Measurements from ENCODE around the gene FSHB. TPM values are rescaled to one million over a fixed set of nuclear protein-coding genes. Genes with fewer than 3 reads are reported as not detected.

The FSHB gene
- polyA plus RNA-seq (2013, experiment 1 of 2) = not detected
- polyA plus RNA-seq (2013, experiment 2 of 2) = not detected

DNA sequence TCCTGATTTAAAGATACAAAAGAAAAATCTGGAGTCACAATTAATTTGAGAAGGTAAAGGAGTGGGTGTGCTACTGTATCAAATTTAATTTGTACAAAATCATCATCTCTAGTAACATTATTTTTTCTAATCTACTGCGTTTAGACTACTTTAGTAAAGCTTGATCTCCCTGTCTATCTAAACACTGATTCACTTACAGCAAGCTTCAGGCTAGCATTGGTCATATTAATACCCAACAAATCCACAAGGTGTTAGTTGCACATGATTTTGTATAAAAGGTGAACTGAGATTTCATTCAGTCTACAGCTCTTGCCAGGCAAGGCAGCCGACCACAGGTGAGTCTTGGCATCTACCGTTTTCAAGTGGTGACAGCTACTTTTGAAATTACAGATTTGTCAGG is at the start of gene FSHB:
TSS of gene FSHB (plus strand) at position 301 of the 400 bp plus-strand sequence. CDS start 889 bp downstream, outside the sequence.
- no CpG with 5 or more reads among the region's 3 CpGs for WGBS, 2 donors (ENCODE audit: extremely low coverage in 2 of 2, insufficient read length in 2 of 2, insufficient replicate concordance in 1 of 2)
- peaks cover 0 to 3% (median 0%) of the 10 kb centered on the region in 3 experiments for H3K27me3 ChIP-seq (ENCODE audit: control insufficient read depth in 3 of 3, insufficient read depth in 3 of 3, low read depth in 1 of 3, low read length in 3 of 3)

DNA sequence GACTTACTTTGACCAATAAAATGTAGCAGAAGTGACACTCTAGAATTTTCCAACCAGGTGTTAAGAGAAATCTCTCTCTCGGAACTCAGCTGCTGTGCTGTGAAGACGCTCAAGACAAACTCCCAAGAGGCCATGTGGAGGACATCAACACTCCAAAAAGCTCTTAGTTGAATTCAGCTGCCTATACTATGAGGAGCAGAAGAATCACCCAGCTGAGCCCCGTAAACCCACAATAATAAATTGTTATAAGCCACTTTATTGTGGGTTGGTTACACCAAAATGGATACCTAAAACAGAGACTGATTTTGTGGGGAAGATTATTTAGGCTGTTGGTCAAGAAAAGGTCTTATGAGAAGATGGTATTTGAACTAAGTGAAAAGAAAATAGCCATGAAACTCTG is 44.1 kb upstream of the FSHB start:
- Histone ChIP-seq H3K27me3 (ENCODE audit: control insufficient read depth in 3 of 3, insufficient read depth in 3 of 3, low read depth in 1 of 3, low read length in 3 of 3) (no peaks in the 10 kb centered on the region), H3K27ac (replicated peaks; ENCODE audit: low read length) (no peak overlapping the region), H3K23ac (ENCODE audit: low read depth, low read length, poor library complexity) (no peak overlapping the region), H2BK15ac (ENCODE audit: low read length) (no peak overlapping the region), H3K9ac (ENCODE audit: low read depth, low read length, poor library complexity) (no peak overlapping the region), H3K4me3 (ENCODE audit: low read length in 2 of 2) (no peak overlapping the region), H4K8ac (ENCODE audit: low read depth, low read length) (no peak overlapping the region), H3K4ac (ENCODE audit: low read length) (no peak overlapping the region), H2BK5ac (ENCODE audit: low read length) (no peak overlapping the region), H2BK12ac (ENCODE audit: low read length) (no peak overlapping the region), H3K9me3 (replicated peaks in 1 of 2; ENCODE audit: control insufficient read depth in 2 of 2, insufficient read depth in 1 of 2, low read depth in 1 of 2, low read length in 2 of 2) (no peaks in the 10 kb centered on the region), H3K14ac (ENCODE audit: low read length) (no peak overlapping the region), H3K4me1 (ENCODE audit: control insufficient read depth in 2 of 2, insufficient read depth in 1 of 2, low read depth in 1 of 2, low read length in 2 of 2) (no peaks in the 10 kb centered on the region), H3K4me2 (ENCODE audit: insufficient read depth, low read length, poor library complexity, severe bottlenecking) (no peak overlapping the region), H2AFZ (ENCODE audit: low read length) (no peak overlapping the region), H2AK5ac (ENCODE audit: low read depth, low read length) (no peak overlapping the region), H3K79me1 (ENCODE audit: low read depth, low read length) (no peaks in the 10 kb centered on the region), H2BK120ac (ENCODE audit: low read depth, low read length) (no peak overlapping the region), H4K91ac (ENCODE audit: low read depth, low read length, poor library complexity) (no peak overlapping the region), H3K18ac (ENCODE audit: low read length) (no peak overlapping the region), H3K36me3 (replicated peaks in 1 of 2; ENCODE audit: control insufficient read depth in 2 of 2, insufficient read depth in 2 of 2, low read length in 2 of 2) (no peaks in the 10 kb centered on the region)
- no CpG with 5 or more reads among the region's 3 CpGs for WGBS, 2 donors (ENCODE audit: extremely low coverage in 2 of 2, insufficient read length in 2 of 2, insufficient replicate concordance in 1 of 2)
- DNase-seq (ENCODE audit: low spot score) = no peak

More for the DNA sequence above, at the start of gene FSHB:
- H2AFZ ChIP-seq (ENCODE audit: low read length) = no peak within 1 kb of the TSS
- H3K9ac ChIP-seq (ENCODE audit: low read depth, low read length, poor library complexity) = no peak within 1 kb of the TSS
- H3K4me2 ChIP-seq (ENCODE audit: insufficient read depth, low read length, poor library complexity, severe bottlenecking) = no peak within 1 kb of the TSS
- no peak within 1 kb of the TSS for H3K14ac ChIP-seq (ENCODE audit: low read length)
- peaks cover 0 to 3% of the 10 kb centered on the region in 2 donors for H3K9me3 ChIP-seq (replicated peaks in 1 of 2; ENCODE audit: control insufficient read depth in 2 of 2, insufficient read depth in 1 of 2, low read depth in 1 of 2, low read length in 2 of 2)
- H4K8ac ChIP-seq (ENCODE audit: low read depth, low read length) = no peak within 1 kb of the TSS
- no peak within 1 kb of the TSS for H3K23ac ChIP-seq (ENCODE audit: low read depth, low read length, poor library complexity)
- no peak within 1 kb of the TSS for H3K18ac ChIP-seq (ENCODE audit: low read length)
- H3K4ac ChIP-seq (ENCODE audit: low read length) = no peak within 1 kb of the TSS
- H3K4me3 ChIP-seq (ENCODE audit: low read length in 2 of 2) = no peak within 1 kb of the TSS
- H3K27ac ChIP-seq (replicated peaks; ENCODE audit: low read length) = no peak within 1 kb of the TSS
- no peak within 1 kb of the TSS for H4K91ac ChIP-seq (ENCODE audit: low read depth, low read length, poor library complexity)
- H2BK15ac ChIP-seq (ENCODE audit: low read length) = no peak within 1 kb of the TSS
- H3K79me1 ChIP-seq (ENCODE audit: low read depth, low read length) = no peaks in the 10 kb centered on the region
- no peaks in the 10 kb centered on the region for H3K4me1 ChIP-seq (ENCODE audit: control insufficient read depth in 2 of 2, insufficient read depth in 1 of 2, low read depth in 1 of 2, low read length in 2 of 2)
- no peak within 1 kb of the TSS for H2BK12ac ChIP-seq (ENCODE audit: low read length)
- H2BK120ac ChIP-seq (ENCODE audit: low read depth, low read length) = no peak within 1 kb of the TSS
- no peak for DNase-seq (ENCODE audit: low spot score)
- no peaks in the 10 kb centered on the region for H3K36me3 ChIP-seq (replicated peaks in 1 of 2; ENCODE audit: control insufficient read depth in 2 of 2, insufficient read depth in 2 of 2, low read length in 2 of 2)
- H2BK5ac ChIP-seq (ENCODE audit: low read length) = no peak within 1 kb of the TSS
- no peak within 1 kb of the TSS for H2AK5ac ChIP-seq (ENCODE audit: low read depth, low read length)

DNA sequence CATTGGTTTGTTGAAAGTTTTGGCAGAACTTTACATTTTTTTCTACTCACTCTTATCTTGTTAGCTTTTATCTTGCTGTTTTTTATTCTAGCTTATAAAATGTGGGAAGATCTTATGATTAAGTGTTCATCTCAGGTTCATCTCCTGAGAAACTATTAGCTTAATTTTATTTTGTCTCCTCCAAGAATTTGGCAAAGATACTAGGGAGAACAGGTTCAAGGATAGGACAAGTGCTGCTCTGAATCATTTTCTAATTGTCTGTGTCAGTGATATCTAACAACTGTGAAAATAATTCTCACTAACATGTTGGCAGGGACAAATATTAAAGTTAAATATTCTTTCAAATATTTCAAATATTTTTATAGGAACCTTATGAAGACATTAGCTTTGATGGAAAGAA is 38.2 kb upstream of the FSHB start:
- no peak overlapping the region for H3K14ac ChIP-seq (ENCODE audit: low read length)
- H4K91ac ChIP-seq (ENCODE audit: low read depth, low read length, poor library complexity) = no peak overlapping the region
- no peak overlapping the region for H2BK12ac ChIP-seq (ENCODE audit: low read length)
- no peak overlapping the region for H3K9ac ChIP-seq (ENCODE audit: low read depth, low read length, poor library complexity)
- no peak overlapping the region for H2AK5ac ChIP-seq (ENCODE audit: low read depth, low read length)
- H3K9me3 ChIP-seq (replicated peaks in 1 of 2; ENCODE audit: control insufficient read depth in 2 of 2, insufficient read depth in 1 of 2, low read depth in 1 of 2, low read length in 2 of 2) = no peaks in the 10 kb centered on the region
- H2BK15ac ChIP-seq (ENCODE audit: low read length) = no peak overlapping the region
- no peak overlapping the region for H2AFZ ChIP-seq (ENCODE audit: low read length)
- H4K8ac ChIP-seq (ENCODE audit: low read depth, low read length) = no peak overlapping the region
- H3K36me3 ChIP-seq (replicated peaks in 1 of 2; ENCODE audit: control insufficient read depth in 2 of 2, insufficient read depth in 2 of 2, low read length in 2 of 2) = no peaks in the 10 kb centered on the region
- H3K4me2 ChIP-seq (ENCODE audit: insufficient read depth, low read length, poor library complexity, severe bottlenecking) = no peak overlapping the region
- H3K4me1 ChIP-seq (ENCODE audit: control insufficient read depth in 2 of 2, insufficient read depth in 1 of 2, low read depth in 1 of 2, low read length in 2 of 2) = no peaks in the 10 kb centered on the region
- no peak overlapping the region for H3K23ac ChIP-seq (ENCODE audit: low read depth, low read length, poor library complexity)
- H3K18ac ChIP-seq (ENCODE audit: low read length) = no peak overlapping the region
- H2BK5ac ChIP-seq (ENCODE audit: low read length) = no peak overlapping the region
- H3K4me3 ChIP-seq (ENCODE audit: low read length in 2 of 2) = no peak overlapping the region
- no peak overlapping the region for H2BK120ac ChIP-seq (ENCODE audit: low read depth, low read length)
- peaks cover 3% of the 10 kb centered on the region for H3K79me1 ChIP-seq (ENCODE audit: low read depth, low read length)
- no peak overlapping the region for H3K4ac ChIP-seq (ENCODE audit: low read length)
- H3K27me3 ChIP-seq (ENCODE audit: control insufficient read depth in 3 of 3, insufficient read depth in 3 of 3, low read depth in 1 of 3, low read length in 3 of 3) = no peaks in the 10 kb centered on the region
- no peak overlapping the region for H3K27ac ChIP-seq (replicated peaks; ENCODE audit: low read length)
- no peak for DNase-seq (ENCODE audit: low spot score)

DNA sequence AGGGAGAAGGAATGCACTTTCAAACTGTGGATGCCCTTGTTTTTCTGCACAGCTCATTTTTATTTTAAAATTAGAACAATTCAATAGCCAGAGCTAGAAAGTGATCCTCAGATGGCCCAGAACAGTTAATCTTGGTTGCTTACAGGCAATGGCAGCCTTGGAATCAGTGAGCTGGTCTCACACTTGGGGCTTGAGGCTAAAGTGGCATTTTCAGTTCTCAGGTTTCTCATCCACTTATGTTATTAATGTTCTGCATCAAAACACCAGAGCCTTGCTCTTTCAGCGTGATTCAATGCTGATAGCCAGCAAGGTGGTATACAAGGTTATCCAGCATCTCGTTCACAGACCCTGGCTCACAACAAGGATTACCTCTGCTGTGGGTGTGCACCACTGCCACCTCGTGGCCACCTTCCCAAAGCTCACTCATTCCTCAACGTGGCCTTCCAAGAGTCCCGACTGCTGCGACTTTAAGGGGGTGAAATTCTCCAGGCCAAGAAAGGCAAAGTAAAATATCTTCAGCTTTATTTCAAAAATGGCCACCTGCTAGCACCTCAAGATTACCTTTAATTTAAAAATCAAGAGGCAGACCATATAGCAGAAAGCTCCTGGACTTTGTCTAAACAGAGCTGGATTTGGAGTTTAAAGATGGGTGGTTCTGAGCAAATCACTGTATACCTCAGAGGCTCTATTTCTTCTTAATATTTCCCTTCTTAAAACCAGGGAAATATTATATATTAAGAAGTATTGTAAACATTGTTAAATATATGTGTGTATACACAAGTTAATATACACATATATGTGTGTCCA is 34.2 kb upstream of the FSHB start:
- Histone ChIP-seq H4K91ac (ENCODE audit: low read depth, low read length, poor library complexity) (no peak overlapping the region), H2BK15ac (ENCODE audit: low read length) (no peak overlapping the region), H2AFZ (ENCODE audit: low read length) (no peak overlapping the region), H2BK12ac (ENCODE audit: low read length) (no peak overlapping the region), H3K27ac (replicated peaks; ENCODE audit: low read length) (no peak overlapping the region), H2BK120ac (ENCODE audit: low read depth, low read length) (no peak overlapping the region), H3K79me1 (ENCODE audit: low read depth, low read length) (peaks cover 3% of the 10 kb centered on the region), H3K18ac (ENCODE audit: low read length) (no peak overlapping the region), H3K4me2 (ENCODE audit: insufficient read depth, low read length, poor library complexity, severe bottlenecking) (no peak overlapping the region), H3K27me3 (ENCODE audit: control insufficient read depth in 3 of 3, insufficient read depth in 3 of 3, low read depth in 1 of 3, low read length in 3 of 3) (no peaks in the 10 kb centered on the region), H3K36me3 (replicated peaks in 1 of 2; ENCODE audit: control insufficient read depth in 2 of 2, insufficient read depth in 2 of 2, low read length in 2 of 2) (no peaks in the 10 kb centered on the region), H3K23ac (ENCODE audit: low read depth, low read length, poor library complexity) (no peak overlapping the region), H3K4me1 (ENCODE audit: control insufficient read depth in 2 of 2, insufficient read depth in 1 of 2, low read depth in 1 of 2, low read length in 2 of 2) (no peaks in the 10 kb centered on the region), H3K9ac (ENCODE audit: low read depth, low read length, poor library complexity) (no peak overlapping the region), H2BK5ac (ENCODE audit: low read length) (no peak overlapping the region), H3K4me3 (ENCODE audit: low read length in 2 of 2) (no peak overlapping the region), H3K14ac (ENCODE audit: low read length) (no peak overlapping the region), H2AK5ac (ENCODE audit: low read depth, low read length) (no peak overlapping the region), H3K9me3 (replicated peaks in 1 of 2; ENCODE audit: control insufficient read depth in 2 of 2, insufficient read depth in 1 of 2, low read depth in 1 of 2, low read length in 2 of 2) (peaks cover 0 to 2% of the 10 kb centered on the region in 2 donors), H3K4ac (ENCODE audit: low read length) (no peak overlapping the region), H4K8ac (ENCODE audit: low read depth, low read length) (no peak overlapping the region)
- peak; percentile 69 for DNase-seq (ENCODE audit: low spot score)
- WGBS, 2 donors (ENCODE audit: extremely low coverage in 2 of 2, insufficient read length in 2 of 2, insufficient replicate concordance in 1 of 2) = no CpG with 5 or more reads among the region's 6 CpGs
